Measurements from ENCODE around the gene CCR2. TPM values are rescaled to one million over a fixed set of nuclear protein-coding genes. Genes with fewer than 3 reads are reported as not detected.

Gene CCR2
- total RNA-seq, 1 donor from 2014 or later: not detected

DNA sequence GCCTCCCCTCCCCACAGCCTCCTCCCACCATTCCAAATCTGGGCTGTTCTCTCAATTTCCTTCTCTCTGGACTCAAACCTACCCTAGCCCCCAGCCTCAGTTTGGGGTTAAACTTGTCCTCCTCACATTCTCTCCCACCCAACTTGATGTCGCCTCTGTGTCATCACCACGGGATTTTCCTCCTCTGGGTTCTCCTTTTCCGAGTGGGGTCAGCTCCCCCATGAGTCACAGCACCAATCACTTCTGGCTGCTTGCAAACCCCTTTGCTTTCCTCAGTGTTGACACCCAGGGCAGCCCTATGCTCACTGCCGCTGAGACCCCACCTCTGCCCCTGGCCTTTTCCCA lies 52.5 kb downstream of the CCR2 start:
- Mint-ChIP-seq H3K36me3 (no peaks in the 10 kb centered on the region), H3K4me1 (peaks cover 6% of the 10 kb centered on the region), H3K27ac (no peak overlapping the region), H3K27me3 (ENCODE audit: low read depth) (peaks cover 71% of the 10 kb centered on the region), H3K9me3 (peaks cover 5% of the 10 kb centered on the region), H3K4me3 (no peak overlapping the region)
- TF ChIP-seq, protein P1, sequence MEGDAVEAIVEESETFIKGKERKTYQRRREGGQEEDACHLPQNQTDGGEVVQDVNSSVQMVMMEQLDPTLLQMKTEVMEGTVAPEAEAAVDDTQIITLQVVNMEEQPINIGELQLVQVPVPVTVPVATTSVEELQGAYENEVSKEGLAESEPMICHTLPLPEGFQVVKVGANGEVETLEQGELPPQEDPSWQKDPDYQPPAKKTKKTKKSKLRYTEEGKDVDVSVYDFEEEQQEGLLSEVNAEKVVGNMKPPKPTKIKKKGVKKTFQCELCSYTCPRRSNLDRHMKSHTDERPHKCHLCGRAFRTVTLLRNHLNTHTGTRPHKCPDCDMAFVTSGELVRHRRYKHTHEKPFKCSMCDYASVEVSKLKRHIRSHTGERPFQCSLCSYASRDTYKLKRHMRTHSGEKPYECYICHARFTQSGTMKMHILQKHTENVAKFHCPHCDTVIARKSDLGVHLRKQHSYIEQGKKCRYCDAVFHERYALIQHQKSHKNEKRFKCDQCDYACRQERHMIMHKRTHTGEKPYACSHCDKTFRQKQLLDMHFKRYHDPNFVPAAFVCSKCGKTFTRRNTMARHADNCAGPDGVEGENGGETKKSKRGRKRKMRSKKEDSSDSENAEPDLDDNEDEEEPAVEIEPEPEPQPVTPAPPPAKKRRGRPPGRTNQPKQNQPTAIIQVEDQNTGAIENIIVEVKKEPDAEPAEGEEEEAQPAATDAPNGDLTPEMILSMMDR (IDR thresholded peaks at IDR 0.05; ENCODE audit: unreplicated experiment): no peak
- DNase-seq (ENCODE audit: low spot score in 2 of 2, unreplicated experiment in 2 of 2): no peak

DNA sequence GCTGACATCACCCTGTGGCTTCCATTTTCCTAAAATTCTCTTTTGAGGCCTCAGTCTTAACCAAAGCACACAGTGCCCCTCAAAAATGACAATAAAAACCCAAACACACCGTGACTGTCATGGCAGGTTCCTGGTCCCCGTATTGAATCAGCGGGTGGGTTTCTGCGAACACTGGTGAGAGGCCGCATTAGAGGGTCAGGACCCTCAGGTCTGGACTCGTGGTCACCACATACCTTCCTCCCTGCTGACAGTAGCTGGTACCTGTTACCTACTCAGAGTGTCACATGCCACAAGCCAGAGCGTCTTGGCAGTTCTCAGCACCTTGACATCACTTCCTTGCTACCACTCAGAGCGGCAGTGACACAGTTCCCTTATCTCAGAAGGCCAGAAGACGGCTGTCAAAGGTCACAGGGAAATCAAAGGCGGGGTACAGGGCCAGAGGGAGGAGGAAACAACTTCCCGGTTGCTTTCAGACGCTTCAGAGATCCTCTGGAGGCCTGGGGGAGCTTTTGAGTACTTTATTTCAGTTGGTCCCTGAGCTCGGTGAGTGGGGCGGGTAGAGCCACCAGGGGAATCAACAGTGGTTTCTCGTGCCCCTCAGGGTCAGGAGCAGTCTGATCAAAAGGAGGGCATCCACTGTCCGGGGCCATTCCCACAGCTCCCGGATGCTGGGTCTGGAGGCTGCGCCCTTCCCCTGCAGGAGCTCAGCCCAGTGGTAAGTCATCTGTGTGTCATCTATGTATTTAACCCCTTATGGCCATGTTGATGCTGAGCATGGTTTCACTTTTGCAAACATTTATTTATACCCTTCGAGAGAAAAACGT lies 53.1 kb downstream of the CCR2 start, which contains the start of the genes CCR5AS and CCRL2:
CCR5AS (minus strand) TSS at position 279 of the 824 bp plus-strand sequence.
CCRL2 (plus strand) TSS at position 472 of the 824 bp plus-strand sequence. CDS start 821 bp downstream, outside the sequence.
- H3K36me3 Mint-ChIP-seq: no peaks in the 10 kb centered on the region
- H3K4me3 Mint-ChIP-seq: no peak within 1 kb of the TSS
- no peak within 1 kb of the TSS for H3K27ac Mint-ChIP-seq
- peaks cover 6% of the 10 kb centered on the region for H3K4me1 Mint-ChIP-seq
- TF ChIP-seq, protein P1 (IDR thresholded peaks at IDR 0.05; ENCODE audit: unreplicated experiment): no peak
- H3K9me3 Mint-ChIP-seq: peaks cover 5% of the 10 kb centered on the region
- H3K27me3 Mint-ChIP-seq (ENCODE audit: low read depth): peaks cover 70% of the 10 kb centered on the region
- no peak for DNase-seq (ENCODE audit: low spot score in 2 of 2, unreplicated experiment in 2 of 2)

DNA sequence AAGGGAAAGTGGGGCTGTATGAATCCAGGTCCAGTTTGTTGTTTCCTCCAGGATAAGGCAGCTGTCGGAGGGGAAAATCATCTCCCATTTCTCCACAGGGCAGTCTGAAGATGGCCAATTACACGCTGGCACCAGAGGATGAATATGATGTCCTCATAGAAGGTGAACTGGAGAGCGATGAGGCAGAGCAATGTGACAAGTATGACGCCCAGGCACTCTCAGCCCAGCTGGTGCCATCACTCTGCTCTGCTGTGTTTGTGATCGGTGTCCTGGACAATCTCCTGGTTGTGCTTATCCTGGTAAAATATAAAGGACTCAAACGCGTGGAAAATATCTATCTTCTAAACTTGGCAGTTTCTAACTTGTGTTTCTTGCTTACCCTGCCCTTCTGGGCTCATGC lies 54.1 kb downstream of the CCR2 start:
- no peak overlapping the region for H3K27ac Mint-ChIP-seq
- TF ChIP-seq, protein P1 (IDR thresholded peaks at IDR 0.05; ENCODE audit: unreplicated experiment): no peak
- no peak for DNase-seq (ENCODE audit: low spot score in 2 of 2, unreplicated experiment in 2 of 2)
- no peak overlapping the region for H3K4me3 Mint-ChIP-seq
- peaks cover 2% of the 10 kb centered on the region for H3K9me3 Mint-ChIP-seq
- H3K36me3 Mint-ChIP-seq: no peaks in the 10 kb centered on the region
- peaks cover 6% of the 10 kb centered on the region for H3K4me1 Mint-ChIP-seq
- H3K27me3 Mint-ChIP-seq (ENCODE audit: low read depth): peaks cover 65% of the 10 kb centered on the region

DNA sequence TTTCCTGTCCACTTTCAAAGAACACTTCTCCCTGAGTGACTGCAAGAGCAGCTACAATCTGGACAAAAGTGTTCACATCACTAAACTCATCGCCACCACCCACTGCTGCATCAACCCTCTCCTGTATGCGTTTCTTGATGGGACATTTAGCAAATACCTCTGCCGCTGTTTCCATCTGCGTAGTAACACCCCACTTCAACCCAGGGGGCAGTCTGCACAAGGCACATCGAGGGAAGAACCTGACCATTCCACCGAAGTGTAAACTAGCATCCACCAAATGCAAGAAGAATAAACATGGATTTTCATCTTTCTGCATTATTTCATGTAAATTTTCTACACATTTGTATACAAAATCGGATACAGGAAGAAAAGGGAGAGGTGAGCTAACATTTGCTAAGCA lies 54.9 kb downstream of the CCR2 start:
- no peaks in the 10 kb centered on the region for H3K36me3 Mint-ChIP-seq
- H3K27me3 Mint-ChIP-seq (ENCODE audit: low read depth): peaks cover 56% of the 10 kb centered on the region
- DNase-seq (ENCODE audit: low spot score in 2 of 2, unreplicated experiment in 2 of 2): no peak
- peaks cover 6% of the 10 kb centered on the region for H3K4me1 Mint-ChIP-seq
- TF ChIP-seq, protein P1 (IDR thresholded peaks at IDR 0.05; ENCODE audit: unreplicated experiment): no peak
- H3K4me3 Mint-ChIP-seq: no peak overlapping the region
- H3K9me3 Mint-ChIP-seq: no peaks in the 10 kb centered on the region
- H3K27ac Mint-ChIP-seq: no peak overlapping the region

DNA sequence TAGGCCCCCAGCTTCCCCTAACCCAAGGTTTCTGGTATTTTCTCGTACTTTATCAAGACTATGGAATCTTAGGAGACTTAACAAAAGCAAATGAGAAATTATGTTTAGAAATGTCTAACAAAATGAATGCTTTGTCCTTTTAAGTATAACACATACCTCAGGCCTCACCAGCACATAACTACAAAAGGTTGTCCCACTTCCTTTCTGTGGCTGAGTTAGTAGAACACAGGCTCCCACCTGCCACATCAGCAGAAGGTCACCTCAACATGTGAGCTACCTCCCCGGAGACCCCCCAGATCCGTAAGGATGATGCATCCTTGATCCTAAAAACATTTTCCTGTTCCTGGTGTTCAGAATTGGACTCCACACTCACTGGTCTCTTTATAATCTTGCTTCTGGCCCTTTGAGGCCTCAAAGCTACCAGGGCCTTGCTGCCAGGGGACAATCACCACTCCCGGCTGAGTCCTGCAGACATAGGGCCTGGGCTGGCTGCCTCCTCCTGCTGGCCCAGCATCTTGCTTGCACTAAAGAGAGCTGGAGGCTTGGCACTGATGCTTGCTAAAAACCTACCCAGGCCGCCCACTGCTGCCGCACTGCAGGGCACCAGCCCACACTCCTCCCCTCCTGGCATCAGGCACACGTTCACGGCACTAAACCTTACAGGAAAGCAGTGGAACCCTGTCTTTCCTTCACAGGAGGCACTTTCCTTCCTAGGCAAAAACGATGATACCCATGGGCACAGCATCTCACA lies 56.0 kb downstream of the CCR2 start:
- no peak overlapping the region for H3K4me3 Mint-ChIP-seq
- DNase-seq (ENCODE audit: low spot score in 2 of 2, unreplicated experiment in 2 of 2): no peak
- peaks cover 47% of the 10 kb centered on the region for H3K27me3 Mint-ChIP-seq (ENCODE audit: low read depth)
- peaks cover 6% of the 10 kb centered on the region for H3K4me1 Mint-ChIP-seq
- H3K27ac Mint-ChIP-seq: no peak overlapping the region
- H3K36me3 Mint-ChIP-seq: no peaks in the 10 kb centered on the region
- no peaks in the 10 kb centered on the region for H3K9me3 Mint-ChIP-seq
- TF ChIP-seq, protein P1 (IDR thresholded peaks at IDR 0.05; ENCODE audit: unreplicated experiment): no peak

Other genes starting within 250 kb of the CCR2 start
- not detected in 3 replicates for gene CCR1, start 145.8 kb upstream of the CCR2 start, total RNA-seq
- gene CCR3, start 111.7 kb upstream of the CCR2 start, total RNA-seq: not detected in 3 replicates
- not detected in 3 replicates for gene CCR5, start 16.8 kb downstream of the CCR2 start, total RNA-seq
- gene CCRL2, start 53.1 kb downstream of the CCR2 start, total RNA-seq: not detected in 3 replicates
- gene LTF, start 110.8 kb downstream of the CCR2 start, total RNA-seq: not detected in 3 replicates
- gene RTP3, start 143.9 kb downstream of the CCR2 start, total RNA-seq: not detected in 3 replicates
- gene LRRC2, start 212.2 kb downstream of the CCR2 start, total RNA-seq: 0.87 to 1.7 TPM (median 0.97 TPM) in 3 replicates